GM21447 (cell line): Measurements from ENCODE around the gene ROM1.
"Not testable (repeated sequence)": the region's sequence is repeated elsewhere in the genome, so short reads cannot be mapped to it uniquely, and the experiment has no call there.

ENCODE experiments used
- ATAC-seq: cut with Tn5 transposase; IDR thresholded peaks from one replicate; pipeline ENCODE4 v1.9.1; 2021; ENCODE audit not compliant: unreplicated experiment

ROM1 gene

DNA sequence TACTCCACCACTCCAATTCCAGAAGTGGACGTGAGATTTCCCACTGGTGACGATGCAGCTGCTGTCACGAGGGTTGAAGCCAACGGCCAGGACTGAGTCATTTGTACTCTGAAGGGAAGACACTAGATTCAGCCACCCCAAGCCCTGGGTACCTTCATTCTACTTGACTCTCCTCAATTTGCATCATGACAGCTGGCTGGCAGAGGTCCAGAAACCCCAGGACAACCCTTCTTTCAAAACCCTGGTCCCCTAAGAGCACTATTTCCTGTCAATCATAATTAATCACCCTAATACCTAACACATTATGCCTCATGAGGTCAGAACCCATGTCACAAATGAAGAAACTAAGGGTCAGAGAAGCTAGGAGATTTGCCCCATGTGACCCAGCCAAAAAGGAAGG is 5.3 kb upstream of the ROM1 start:
- ATAC-seq, result no peak

GRCh38 chr11:62608776-62609175 is 4.3 kb upstream of the ROM1 start:
- ATAC-seq, result no peak

- ATAC-seq, result no peak
These were observed 2.7 kb upstream of the ROM1 start for GRCh38 chr11:62610403-62610802.

GRCh38 chr11:62610814-62611704 is 2.0 kb upstream of the ROM1 start:
- no peak for ATAC-seq

DNA sequence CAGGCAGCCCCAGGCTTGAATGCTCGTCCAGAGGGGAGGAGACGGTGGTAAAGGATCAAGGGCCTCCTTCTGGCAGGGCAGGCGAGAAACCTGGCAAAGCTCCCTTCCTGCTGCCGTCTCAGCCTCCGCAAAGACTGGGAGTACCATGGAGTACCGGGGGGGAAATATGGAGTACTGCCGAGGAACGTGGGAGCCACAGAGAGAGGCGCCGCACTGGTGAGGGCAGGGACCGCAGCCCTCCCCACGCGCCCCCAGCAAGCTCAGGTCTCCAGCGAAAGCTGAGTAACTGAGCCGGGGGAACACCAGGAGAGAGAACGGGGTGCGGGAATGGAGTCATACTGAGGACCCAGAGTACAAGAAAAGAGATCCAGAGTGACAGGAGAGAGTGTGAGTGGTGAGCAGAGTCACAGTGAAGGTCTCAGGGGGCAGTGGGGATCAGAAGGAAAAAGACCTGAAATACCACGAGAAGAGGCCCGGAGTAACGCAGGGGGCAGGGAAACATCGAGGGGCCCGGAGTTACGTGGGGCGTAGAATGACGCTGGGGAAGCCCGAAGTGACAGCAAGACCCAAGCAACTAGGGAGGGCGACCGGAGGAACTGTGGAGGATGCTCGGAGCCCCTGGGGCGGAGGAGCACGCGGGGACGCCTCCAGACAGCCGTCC is 1.2 kb upstream of the ROM1 start:
- peak; percentile 14 for ATAC-seq

DNA sequence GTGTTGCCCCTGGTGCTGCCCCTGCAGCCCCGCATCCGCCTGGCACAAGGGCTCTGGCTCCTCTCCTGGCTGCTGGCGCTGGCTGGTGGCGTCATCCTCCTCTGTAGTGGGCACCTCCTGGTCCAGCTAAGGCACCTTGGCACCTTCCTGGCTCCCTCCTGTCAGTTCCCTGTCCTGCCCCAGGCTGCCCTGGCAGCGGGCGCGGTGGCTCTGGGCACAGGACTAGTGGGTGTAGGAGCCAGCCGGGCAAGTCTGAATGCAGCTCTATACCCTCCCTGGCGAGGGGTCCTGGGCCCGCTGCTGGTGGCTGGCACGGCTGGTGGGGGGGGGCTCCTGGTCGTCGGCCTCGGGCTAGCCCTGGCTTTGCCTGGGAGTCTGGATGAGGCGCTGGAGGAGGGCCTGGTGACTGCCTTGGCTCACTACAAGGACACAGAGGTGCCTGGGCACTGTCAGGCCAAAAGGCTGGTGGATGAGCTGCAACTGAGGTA is 278 bp downstream of the ROM1 start:
- ATAC-seq, result no peak

- no peak for ATAC-seq
These were observed 1.2 kb downstream of the ROM1 start for GRCh38 chr11:62614275-62614674.

DNA sequence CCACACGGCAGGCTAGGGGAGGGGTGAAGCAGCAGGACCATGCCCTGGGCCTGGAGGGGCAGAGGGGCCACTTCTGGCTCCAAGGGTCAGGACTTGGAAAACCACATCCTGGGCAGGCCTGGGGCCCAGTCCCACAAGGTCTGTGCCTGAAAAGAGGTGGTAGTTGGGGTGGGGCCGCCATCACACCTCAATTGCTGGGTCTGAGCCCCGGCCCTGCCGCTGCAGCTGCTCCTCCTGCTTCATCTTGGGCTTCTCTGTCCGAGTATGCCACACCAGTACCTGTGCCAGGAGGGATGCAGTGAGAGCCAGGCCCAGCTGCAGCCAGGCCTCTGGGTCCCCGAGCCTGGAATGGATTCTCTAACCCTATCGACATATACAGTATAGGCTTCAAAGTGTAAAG is 2.5 kb downstream of the ROM1 start:
- no peak for ATAC-seq

GRCh38 chr11:62616957-62617356 is 3.9 kb downstream of the ROM1 start:
- ATAC-seq, result not testable (repeated sequence)

DNA sequence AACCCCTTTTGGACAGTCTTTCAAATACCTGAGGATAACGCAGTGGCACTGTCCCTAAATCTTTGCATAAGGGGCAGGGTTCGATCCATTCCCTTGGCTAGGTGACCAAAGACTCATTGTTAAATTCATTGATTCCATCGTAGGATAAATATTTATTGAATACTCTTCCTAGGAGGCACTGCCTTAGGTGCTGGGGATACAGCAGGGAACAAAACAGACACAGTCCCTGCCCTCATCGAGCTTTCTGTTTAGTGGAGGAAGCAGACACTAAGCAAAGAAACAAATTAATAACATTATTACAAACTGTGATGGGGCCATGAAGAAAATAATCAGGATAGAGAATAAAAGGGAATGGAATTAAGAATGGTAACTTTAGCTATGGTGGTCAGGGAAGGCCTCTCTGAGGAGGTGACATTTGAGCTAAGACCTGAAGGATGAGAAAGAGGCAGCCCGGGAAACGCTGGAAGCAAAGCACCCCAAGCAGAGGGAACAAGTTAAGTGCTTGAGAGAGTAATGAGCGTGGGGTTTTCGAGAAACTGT is 8.0 kb downstream of the ROM1 start:
- no peak for ATAC-seq

GRCh38 chr11:62621567-62622470 is 8.8 kb downstream of the ROM1 start, which contains the start of gene B3GAT3:
B3GAT3 (minus strand) TSS chr11:62621986; CDS start chr11:62621947, 39 bp downstream.
- peak; percentile 88 for ATAC-seq

- ATAC-seq, result no peak
These were observed 9.5 kb downstream of the ROM1 start for GRCh38 chr11:62622476-62623089.

- no peak for ATAC-seq
These were observed 14.7 kb downstream of the ROM1 start for GRCh38 chr11:62627713-62628112.

- ATAC-seq, result no peak
These were observed 19.4 kb downstream of the ROM1 start for GRCh38 chr11:62632492-62632891.

- no peak for ATAC-seq
These were observed 31.2 kb downstream of the ROM1 start for GRCh38 chr11:62644220-62644619.

DNA sequence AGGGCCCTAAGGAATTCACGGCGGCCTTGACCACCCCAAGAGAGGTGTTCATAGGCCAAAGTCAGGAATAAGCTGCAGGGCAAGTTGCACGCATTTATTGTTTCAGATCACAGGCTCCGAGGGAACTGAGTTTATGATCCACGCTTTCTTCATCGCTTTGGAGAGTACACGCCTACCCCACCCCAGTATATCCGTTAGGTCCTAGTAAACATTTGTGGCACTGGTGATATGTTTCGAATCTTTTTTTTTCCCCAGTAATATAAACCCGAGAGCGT is 32.6 kb downstream of the ROM1 start:
- no peak for ATAC-seq

GRCh38 chr11:62645946-62646824 is 33.1 kb downstream of the ROM1 start, which contains the start of gene GANAB:
GANAB (minus strand) TSS chr11:62646613; CDS start chr11:62646599, 14 bp downstream.
- peak; percentile 88 for ATAC-seq

- ATAC-seq, result peak; percentile 4
These were observed 34.0 kb downstream of the ROM1 start for GRCh38 chr11:62646825-62647608.

DNA sequence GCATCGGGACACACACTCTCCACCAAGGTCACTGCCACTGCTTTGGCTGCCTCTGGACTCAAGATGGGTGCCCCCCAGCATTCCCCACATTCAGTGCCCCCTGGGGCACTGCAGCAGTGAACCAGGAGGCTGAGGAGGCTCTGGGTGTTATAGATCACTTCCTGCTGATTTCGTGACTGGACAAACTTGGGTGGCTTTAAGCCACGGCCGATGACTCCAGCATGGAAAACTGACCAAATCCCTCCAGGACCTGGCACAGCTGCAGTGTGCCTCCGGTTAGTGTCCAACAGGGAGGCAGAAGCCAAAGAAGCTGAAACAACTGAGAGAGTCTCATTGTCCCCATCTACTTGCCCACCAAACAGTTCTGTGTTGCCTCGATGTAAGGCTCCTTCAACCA is 34.5 kb downstream of the ROM1 start:
- ATAC-seq, result no peak
